ENCODE data around the gene DNAJC24. TPM values are rescaled to one million over a fixed set of nuclear protein-coding genes. Genes with fewer than 3 reads are reported as not detected.

The DNAJC24 gene
- total RNA-seq, 1 donor: 20.0 TPM

DNA sequence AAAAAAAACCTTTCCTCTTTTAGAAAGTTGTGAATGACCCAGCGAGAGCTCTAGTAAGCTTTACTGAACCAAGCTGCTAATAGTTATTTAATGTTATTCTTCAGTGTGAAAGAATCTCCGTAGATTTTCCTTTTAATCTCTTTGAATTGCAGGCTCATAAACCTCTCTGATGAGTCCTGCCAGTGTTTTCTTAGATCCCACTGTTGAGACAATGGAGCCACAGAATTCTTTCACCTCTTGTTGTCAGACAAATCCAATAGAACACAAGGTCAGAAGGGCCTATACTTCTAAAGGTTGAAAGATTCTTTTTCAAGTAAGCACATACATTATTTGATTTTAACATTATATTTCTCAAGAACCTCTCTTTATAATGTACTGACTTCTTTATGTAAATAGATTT, 52.2 kb downstream of the DNAJC24 start:
- no peak for DNase-seq (ENCODE audit: low read depth)
- TF ChIP-seq, protein P1, sequence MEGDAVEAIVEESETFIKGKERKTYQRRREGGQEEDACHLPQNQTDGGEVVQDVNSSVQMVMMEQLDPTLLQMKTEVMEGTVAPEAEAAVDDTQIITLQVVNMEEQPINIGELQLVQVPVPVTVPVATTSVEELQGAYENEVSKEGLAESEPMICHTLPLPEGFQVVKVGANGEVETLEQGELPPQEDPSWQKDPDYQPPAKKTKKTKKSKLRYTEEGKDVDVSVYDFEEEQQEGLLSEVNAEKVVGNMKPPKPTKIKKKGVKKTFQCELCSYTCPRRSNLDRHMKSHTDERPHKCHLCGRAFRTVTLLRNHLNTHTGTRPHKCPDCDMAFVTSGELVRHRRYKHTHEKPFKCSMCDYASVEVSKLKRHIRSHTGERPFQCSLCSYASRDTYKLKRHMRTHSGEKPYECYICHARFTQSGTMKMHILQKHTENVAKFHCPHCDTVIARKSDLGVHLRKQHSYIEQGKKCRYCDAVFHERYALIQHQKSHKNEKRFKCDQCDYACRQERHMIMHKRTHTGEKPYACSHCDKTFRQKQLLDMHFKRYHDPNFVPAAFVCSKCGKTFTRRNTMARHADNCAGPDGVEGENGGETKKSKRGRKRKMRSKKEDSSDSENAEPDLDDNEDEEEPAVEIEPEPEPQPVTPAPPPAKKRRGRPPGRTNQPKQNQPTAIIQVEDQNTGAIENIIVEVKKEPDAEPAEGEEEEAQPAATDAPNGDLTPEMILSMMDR (IDR thresholded peaks at IDR 0.05; ENCODE audit: insufficient read depth, low read length): no peak
- H3K4me3 ChIP-seq (ENCODE audit: low read depth, low read length): no peak overlapping the region

DNA sequence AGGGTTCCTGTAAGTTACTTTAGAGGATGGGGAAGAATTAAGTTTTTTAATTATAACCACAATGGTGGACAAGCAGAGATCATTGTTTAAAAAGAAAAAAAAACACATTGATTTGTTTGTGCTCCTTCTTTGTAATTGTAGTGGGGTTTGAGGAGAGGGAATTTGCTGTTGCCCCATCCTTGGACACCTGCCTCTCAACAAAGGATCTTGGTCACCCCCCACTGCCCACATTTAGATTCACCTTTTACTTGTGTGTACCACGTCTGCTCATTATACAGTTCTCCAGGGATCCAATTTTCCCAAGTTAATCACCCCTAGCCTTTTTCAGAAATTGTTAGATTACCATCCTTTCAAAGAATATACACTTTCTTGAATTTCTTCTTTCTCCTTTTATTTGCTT, 53.0 kb downstream of the DNAJC24 start:
- DNase-seq (ENCODE audit: low read depth): no peak
- no peak overlapping the region for H3K4me3 ChIP-seq (ENCODE audit: low read depth, low read length)
- TF ChIP-seq, protein P1 (IDR thresholded peaks at IDR 0.05; ENCODE audit: insufficient read depth, low read length): no peak

DNA sequence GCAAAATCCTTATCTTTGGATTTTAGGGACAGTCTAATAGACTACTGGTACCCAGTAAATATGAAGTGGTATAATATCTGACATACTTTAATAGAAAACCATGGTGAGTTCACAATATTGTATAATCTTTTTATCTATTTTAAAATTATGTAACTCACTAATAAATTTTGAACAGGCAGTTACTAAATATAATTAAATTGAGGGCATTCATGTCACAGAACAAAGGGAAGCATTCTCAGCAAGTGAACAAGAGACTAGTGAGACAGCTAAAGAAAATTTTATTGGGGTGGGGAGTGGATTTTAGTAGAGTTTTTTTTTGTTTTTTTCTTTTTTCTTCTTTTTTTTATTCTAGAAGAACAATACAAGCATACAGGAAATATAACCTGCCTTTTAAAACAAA, 55.0 kb downstream of the DNAJC24 start:
- DNase-seq (ENCODE audit: low read depth): no peak
- TF ChIP-seq, protein P1 (IDR thresholded peaks at IDR 0.05; ENCODE audit: insufficient read depth, low read length): no peak
- no peak overlapping the region for H3K4me3 ChIP-seq (ENCODE audit: low read depth, low read length)

DNA sequence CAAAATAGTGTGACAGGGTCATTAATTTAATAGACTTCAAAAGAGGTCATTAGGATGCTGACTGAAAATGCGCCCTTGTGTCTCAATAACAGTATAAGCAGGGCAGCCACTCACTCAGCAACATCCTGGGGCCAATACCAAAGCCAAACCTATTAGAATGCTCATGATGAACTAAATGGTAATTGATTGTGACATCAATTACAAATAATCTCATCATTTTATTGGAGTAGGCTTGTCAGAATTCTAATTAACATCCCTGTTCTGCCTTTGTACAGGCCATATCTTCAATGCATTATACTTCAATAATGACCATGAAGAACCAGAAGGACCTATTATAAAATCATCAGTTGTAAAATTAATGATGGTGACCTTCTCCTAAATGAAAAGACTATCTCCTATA, 64.2 kb downstream of the DNAJC24 start:
- H3K4me3 ChIP-seq (ENCODE audit: low read depth, low read length): no peak overlapping the region
- TF ChIP-seq, protein P1 (IDR thresholded peaks at IDR 0.05; ENCODE audit: insufficient read depth, low read length): no peak
- no peak for DNase-seq (ENCODE audit: low read depth)

DNA sequence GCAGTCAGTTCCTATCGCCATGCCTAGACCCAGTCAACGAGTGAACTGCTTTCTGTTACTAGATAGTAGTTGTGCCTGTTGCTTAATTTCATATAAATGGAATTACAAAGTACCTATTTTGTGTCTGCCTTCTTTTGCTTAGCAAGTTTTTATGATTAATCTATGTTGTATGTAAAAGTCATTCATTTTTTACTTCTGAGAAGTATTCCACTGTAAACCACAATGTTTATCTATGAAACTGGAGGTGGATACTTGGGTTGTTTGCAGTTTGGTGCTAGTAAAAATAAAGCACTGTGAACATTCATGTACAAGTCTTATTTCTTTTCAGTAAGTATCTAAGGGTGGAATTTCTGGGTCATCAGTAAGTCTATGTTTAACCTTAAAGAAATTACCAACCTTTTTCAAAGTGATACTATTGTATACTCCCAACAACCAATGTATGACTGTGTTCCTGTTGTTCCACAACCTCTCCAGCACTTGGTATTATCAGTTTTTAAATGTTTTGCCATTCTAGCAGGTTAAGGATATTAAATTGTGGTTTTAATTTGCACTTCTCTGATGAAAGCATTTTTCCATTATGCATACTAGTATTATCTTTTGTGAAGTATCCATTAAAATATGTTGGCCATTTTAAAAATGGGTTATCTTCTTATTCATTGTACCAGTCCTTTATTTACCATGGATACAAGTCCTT, 68.2 kb downstream of the DNAJC24 start:
- peak; percentile 6 for DNase-seq (ENCODE audit: low read depth)
- TF ChIP-seq, protein P1 (IDR thresholded peaks at IDR 0.05; ENCODE audit: insufficient read depth, low read length): no peak
- no peak overlapping the region for H3K4me3 ChIP-seq (ENCODE audit: low read depth, low read length)

DNA sequence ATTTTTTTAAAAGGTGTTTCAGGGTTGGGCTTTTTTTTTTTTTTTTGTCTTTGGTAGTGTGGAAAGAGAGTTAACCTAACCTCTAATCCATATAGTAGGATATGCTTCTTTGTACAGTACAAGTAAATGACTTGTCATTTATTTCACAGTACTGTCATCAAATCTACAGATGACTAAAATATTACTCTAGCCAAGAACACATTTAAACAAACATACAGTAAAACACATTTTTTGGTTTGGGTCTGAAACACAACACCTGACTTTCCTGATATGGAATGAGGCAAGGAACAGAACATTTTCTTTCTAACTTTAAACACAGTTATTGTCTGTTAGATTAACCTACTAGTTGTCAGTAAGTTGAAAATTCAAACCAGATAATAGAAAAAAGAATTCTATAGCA, 71.6 kb downstream of the DNAJC24 start:
- H3K4me3 ChIP-seq (ENCODE audit: low read depth, low read length): no peak overlapping the region
- TF ChIP-seq, protein P1 (IDR thresholded peaks at IDR 0.05; ENCODE audit: insufficient read depth, low read length): no peak
- no peak for DNase-seq (ENCODE audit: low read depth)

DNA sequence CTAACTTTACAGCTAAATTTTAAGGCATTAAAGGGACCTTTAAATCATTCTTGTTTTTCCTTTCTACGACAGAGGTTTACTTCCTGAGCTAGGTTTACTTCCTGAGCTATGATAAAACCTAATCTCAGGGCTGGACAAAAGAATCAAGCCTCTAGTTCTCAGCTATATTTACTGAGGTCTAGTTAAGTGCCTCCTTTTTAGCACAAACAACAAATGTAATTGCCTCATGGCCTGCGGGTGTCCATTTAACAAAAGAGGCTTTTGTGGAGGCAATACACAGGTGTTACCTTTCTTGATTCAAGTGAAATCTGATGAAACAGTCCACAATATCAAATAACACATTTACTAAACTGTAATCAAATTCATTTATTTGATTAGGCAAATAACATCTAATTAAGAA, 72.4 kb downstream of the DNAJC24 start:
- DNase-seq (ENCODE audit: low read depth): no peak
- TF ChIP-seq, protein P1 (IDR thresholded peaks at IDR 0.05; ENCODE audit: insufficient read depth, low read length): no peak
- no peak overlapping the region for H3K4me3 ChIP-seq (ENCODE audit: low read depth, low read length)
